Measurements from ENCODE around the gene LTO1. TPM values are rescaled to one million over a fixed set of nuclear protein-coding genes. Genes with fewer than 3 reads are reported as not detected.
A peak's percentile ranks its signal among the peaks of the same experiment; 100 is the strongest.

The LTO1 gene
- total and polyA plus RNA-seq, 2 of the 13 experiments (the other 11 are each of a cell fraction or from before 2014, with no cell fraction given): 11.8 to 15.0 TPM

GRCh38 chr11:69708736-69709401, 33.7 kb upstream of the LTO1 start (continued):
- TF ChIP-seq ZNF687 (CRISPR knock-in tag; IDR thresholded peaks at IDR 0.05) (peak; percentile 68), KDM5B (CRISPR knock-in tag; IDR thresholded peaks at IDR 0.05; ENCODE audit: borderline replicate concordance) (peak; percentile 28; the same call in 1 of the 2 replicates), PATZ1 (CRISPR knock-in tag; IDR thresholded peaks at IDR 0.05) (peak; percentile 83), E2F5 (CRISPR knock-in tag; conservative IDR thresholded peaks at IDR 0.05) (no peak), FOXA3 (CRISPR knock-in tag; IDR thresholded peaks at IDR 0.05) (peak; percentile 48), SIN3A (IDR thresholded peaks at IDR 0.05; ENCODE audit: borderline replicate concordance, low read depth, low read length) (no peak), EP300 (IDR thresholded peaks at IDR 0.05; ENCODE audit: low read depth in 2 of 2, low read length in 2 of 2) (no peak), EP300 (CRISPR knock-in tag; IDR thresholded peaks at IDR 0.05; ENCODE audit: borderline replicate concordance) (peak; percentile 9; the same call in 1 of the 2 replicates), KDM6A (CRISPR knock-in tag; IDR thresholded peaks at IDR 0.05; ENCODE audit: low read depth) (peak; percentile 38; the same call in 1 of the 2 replicates), IKZF5 (CRISPR knock-in tag; IDR thresholded peaks at IDR 0.05) (peak; percentile 51; the same call in 1 of the 2 replicates), MXI1 (IDR thresholded peaks at IDR 0.05; ENCODE audit: borderline replicate concordance, low read depth, low read length) (no peak), ESRRA (CRISPR knock-in tag; IDR thresholded peaks at IDR 0.05; ENCODE audit: low read depth) (peak; percentile 49), RXRB (CRISPR knock-in tag; IDR thresholded peaks at IDR 0.05; ENCODE audit: borderline replicate concordance) (peak; percentile 25; the same call in 1 of the 2 replicates), AGO1 (IDR thresholded peaks at IDR 0.05; ENCODE audit: low read depth, low read length, poor library complexity, severe bottlenecking) (no peak), MTF2 (CRISPR knock-in tag; IDR thresholded peaks at IDR 0.05; ENCODE audit: borderline replicate concordance) (0 out of 2 replicates have a peak, but pooled peaks have one; percentile 35), ZFY (CRISPR knock-in tag; IDR thresholded peaks at IDR 0.05) (peak; percentile 53), HNF4A (CRISPR knock-in tag; IDR thresholded peaks at IDR 0.05) (peak; percentile 94)

Data from HepG2 (cell line).